Measurements from ENCODE around the gene WNK2.

The WNK2 gene

DNA sequence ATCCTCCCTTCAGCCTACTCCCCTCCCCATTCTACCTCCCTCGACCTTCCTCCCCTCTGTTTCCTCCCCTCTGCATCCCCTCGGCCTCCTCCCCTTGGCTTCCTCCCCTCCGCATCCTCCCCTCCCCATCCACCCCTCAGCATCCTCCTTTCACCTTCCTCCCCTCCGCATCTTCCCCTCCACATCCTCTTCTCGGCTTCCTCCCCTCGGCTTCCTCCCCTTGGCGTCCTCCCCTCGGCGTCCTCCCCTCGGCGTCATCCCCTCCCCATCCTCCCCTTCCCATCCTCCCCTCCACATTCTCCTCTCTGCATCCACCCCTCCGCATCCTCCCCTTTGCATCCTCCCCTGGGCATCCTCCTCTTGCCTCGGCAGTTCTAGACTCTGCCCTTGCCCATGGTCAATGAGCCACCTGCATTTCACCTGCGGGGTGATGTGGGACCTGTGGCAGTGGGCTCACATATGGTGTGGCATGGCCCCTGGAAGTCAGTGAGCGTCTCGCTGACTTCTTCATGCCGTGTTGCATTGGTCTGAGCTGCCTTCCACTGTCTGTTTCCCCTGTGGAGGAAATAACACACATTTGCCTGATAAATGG, 113.0 kb downstream of the WNK2 start:
- no peak for DNase-seq

DNA sequence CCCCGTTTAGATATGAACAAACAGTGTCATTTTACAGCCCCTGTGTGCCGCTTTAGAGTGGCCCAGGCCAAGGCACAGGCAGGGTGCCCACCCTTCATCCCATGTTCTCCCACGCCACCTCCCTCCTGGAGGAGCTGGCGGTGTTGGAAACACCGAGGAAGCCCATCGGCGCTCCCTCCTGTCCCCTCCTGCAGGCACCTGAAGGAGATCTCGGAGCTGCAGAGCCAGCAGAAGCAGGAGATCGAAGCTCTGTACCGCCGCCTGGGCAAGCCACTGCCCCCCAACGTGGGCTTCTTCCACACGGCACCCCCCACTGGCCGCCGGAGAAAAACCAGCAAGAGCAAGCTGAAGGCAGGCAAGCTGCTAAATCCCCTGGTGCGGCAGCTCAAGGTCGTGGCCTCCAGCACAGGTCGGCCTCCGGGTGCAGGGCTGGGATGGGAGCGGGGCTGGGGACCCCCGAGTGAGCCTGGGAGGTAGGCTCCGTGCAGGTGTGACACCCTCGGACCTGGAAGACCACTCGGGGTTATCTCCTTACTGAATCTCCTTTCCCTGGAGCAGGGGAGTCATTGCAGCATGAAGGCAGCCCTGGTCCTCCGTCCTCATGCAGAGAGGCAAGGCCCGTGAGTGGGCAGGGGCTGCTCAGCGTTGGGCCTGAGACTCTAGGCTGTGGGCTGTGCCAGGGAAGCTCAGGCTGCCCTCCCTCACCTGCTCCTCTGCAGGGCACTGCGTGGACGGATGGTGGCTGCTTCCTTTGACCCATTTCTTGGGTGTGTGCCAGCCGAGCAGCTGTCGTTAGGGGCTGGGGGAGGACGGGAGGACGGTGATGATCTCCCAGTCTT, 113.9 kb downstream of the WNK2 start:
- DNase-seq: peak; percentile 38

DNA sequence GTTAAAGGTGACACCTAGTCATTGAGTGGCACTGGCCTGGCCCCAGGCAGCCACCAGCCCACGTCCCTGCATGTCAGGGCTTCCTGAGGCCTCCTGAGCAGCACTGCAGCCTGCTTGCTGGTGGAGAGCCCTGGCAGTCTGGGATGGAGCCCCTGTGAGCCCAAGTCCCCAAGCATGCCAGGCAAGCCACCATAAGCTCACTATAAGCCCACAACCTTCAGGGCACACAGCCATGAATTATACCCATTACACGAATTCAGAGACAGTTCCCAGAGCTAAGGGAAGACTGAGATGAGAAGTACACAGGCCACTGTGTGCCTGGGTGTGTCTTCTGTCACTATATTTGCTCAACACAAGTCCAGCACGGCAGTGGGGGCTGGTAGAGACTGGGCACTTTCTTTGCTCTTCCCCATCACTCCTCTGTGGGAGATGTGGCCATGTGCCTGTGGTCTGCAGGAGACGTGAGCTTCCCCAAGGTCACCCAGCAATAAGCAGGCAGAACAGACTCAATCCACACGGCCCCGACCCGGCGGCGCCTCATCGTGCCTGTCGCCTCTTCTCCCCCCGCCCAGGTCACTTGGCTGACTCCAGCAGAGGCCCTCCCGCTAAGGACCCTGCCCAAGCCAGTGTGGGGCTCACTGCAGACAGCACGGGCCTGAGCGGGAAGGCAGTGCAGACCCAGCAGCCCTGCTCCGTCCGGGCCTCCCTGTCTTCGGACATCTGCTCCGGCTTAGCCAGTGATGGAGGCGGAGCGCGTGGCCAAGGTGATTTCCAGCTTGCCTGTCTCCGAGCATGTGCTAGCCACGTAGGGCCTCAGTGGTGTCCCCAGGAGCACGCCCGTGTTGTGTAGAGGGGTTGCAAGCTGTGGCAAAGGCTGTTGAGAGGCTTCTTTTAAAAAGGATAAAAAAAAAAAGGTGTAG, 114.8 kb downstream of the WNK2 start:
- DNase-seq: no peak

DNA sequence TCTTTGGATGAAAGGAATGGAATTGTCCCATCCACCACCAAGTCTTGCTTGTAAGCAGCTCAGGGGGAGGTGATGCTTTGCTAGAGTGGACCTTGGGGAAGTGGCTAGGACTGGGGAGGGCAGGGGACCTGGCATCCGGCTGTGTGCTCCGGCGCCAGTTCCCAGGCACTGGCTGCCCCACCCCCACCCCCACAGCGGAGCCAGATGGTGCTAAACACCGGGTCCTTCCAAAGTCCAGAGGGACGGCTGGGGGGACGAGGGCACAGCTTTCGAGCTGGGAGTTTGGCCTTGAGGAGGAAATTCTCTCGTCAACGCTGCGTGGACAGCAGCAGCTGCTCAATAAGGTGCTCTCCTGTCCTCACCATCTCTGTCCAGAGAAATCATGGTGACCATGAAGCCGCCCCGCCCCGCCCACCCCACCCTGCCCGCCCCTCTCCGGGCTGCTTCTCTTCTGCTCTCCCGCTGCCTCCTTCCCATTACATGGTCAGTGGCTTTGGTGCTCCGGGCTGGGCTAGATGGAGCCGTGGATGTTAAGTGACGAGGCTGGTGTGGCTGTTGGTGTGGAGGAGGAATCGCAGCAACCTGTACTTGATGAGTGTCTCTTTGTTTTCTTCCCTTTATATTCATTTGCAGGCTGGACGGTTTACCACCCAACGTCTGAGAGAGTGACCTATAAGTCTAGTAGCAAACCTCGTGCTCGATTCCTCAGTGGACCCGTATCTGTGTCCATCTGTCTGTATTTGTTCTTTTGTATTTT, 115.7 kb downstream of the WNK2 start:
- no peak for DNase-seq

DNA sequence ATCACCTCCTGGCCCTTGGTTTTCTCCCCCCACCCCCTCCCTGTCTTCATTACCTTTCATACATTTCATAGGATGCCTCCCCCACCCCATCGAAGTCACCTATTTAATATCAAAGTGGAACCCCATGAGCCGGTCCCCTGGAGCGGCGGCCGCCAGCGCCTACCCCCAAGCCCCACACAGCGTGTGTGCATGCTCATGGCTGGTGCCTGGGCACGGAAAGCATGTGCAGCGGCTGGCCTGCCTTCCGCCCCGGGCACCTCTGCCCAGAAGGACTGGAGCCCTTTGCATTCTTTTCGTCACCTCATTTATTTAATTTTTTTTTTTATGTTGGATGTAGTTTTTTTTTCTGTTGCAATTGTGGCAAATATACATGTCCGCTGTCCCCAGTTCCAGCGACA, 116.2 kb downstream of the WNK2 start:
- no peak for DNase-seq

DNA sequence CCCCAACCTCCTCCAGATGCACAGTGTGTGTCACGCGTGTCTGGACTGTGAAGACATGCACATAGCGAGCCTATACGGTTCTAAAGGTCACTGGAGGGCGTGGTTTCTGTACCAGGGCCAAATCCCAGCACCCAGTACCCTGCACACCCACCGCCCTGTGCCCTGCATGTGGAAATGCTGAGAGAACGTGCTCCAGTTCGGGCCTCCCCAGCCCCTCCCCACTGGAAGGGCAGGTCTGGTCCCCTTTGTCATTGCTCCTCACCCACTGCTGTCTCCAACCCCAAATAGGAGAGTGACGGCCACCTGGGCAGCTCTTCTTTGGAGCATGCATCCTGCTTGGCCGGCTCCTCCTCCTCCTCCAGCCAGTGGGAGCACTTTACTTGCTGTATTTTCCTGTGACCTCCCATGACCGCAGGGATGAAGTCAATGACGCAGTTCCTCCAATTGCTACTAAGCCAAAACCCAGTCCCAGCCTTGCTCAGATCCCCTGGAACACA, 116.7 kb downstream of the WNK2 start:
- no peak for DNase-seq

DNA sequence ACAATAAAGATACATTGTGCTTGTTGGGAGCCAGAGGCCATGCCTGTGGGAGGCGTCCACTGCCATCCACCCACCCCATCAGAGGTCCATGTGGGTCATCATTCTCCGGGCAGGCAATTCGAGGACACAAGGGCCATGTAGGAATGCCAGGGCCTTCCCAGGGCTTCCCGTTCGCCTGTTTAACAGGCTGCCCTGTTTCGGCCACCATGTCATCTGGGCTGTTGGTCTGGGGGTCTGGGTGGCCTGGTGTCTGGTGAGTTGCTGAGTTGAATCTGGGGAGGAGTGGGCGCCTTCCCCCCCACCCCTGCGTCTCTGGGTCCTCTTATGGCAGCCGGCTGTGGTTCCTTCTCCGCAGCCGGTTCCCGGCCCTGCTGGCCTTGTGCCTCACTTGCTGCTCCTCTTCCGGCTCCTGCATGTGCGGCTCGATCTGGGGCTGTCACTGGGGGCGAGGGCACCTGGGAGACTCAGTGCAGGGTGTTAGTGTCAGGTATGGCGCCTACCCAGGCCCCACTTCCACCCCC, 117.4 kb downstream of the WNK2 start:
- DNase-seq: no peak

DNA sequence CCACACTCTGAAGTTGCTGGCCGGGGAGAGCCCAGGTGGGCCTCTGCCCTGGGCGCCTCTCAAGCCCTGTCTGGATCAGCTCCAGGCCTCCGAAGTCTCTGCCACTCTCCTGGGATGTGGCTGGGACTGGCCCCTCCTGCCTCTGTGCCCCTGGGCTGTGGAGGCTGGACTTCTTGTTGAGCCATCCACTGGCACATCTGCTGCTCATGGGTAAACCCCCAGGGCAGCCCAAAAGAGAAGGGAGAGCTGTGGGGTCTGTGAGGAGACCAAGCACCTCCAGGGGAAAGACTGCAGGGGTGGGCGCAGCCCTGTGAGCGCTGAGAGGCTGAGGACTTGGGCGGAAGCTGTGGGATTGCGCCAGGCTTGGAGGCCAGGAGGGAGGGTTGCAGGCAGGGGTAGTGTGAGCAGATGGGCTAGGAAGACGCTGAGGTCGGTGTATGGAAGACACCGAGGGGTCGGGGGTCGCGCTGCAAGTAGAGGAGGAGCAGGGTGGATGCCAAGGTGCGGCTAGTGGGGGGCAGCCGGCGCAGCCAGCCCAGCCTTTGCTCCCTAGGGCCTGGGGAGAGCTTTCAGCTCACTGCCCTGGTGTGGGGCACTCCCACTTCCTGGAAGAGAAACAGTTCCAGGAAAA, 118.1 kb downstream of the WNK2 start:
- peak; percentile 21 for DNase-seq

DNA sequence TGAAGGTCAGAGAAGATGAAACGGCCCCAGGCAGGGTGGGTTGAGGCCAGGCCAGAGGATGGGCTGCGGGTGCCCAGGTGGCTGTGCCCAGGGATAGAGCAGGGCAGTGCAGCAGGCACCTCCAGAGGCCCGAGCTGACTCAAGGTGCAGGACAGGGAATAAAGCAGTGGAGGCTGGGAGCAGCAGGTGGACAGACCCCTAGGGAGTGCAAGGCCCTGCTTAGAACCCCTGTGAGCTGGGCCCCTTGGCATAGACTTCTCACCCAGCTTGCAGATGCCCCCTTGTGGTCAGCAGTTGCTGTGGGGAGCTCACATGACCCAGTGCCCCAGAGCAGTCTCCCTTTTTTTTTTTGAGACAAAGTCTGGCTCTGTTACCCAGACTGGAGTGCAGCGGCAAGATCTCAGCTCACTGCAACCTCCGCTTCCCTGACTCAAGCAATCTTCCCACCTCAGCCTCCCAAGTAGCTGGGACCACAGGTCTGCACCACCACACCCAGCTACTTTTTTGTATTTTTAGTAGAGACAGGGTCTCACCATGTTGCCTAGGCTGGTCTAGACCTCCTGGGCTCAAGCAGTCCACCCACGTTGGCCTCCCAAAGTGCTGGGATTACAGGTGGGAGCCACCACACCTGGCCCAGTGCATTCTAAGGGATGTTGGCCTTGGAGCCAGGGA, 118.8 kb downstream of the WNK2 start:
- DNase-seq: peak; percentile 35

DNA sequence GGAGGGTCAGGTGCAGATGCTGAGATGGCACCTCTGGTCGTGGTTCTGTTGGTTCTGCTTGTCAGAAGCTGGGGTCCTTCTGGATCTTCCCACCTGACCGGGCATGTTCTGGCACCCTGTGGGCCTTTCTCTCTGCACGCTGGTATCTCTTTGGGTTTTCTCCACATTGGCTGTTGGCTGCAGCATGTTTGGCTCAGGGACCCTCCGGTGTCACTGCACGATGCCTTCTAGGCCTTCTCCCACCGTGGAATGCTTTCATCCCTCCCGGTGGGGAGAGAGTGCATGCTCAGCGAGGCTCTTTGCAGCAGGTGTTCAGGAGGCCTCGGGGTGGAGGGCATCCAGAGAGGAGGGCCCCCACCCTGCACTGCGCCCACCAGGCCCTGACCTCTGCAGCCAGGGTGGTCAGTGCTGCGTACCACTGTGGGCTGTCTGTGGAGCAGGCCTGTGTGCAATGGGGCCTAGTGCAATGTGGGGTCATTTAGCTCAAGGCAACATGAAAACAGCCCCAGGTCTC, 119.4 kb downstream of the WNK2 start:
- DNase-seq: no peak

DNA sequence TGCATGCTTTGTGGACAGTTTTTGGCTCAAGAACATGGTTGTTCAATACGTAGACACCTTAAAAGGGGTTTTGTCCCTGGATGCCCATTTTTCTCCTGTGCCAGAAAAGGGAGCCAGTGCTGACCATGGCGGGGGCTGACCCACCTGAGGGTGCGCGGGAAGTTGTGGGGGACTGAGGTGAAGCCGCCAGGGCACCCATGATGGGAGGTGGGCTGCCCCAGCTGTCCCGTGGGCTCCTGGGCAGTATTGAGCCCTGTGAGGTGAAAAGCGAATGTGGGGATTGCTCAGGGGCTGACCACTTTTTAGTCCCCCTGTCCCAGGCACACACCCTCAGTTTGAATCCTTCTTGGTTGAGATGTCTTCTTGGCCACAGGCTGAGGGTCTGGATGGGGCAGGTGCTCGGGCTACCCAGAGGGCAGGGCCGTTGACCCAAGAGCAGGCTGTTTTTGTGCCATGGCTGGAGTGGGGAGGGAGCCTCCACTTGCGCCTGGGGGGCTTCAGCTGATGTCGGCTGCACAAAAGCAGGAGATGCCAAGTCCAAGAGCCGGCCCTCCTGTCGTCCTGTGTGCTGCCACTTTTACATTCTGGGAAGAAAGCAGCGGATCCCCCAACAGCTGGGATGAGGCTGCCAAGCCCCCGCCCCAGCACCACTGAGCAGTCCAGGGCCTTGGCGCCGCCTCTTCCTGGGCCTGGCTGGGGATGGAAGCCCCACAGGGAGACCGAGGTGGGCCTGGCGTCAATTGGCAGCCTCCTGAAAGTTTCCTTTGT, 120.1 kb downstream of the WNK2 start:
- DNase-seq: no peak

DNA sequence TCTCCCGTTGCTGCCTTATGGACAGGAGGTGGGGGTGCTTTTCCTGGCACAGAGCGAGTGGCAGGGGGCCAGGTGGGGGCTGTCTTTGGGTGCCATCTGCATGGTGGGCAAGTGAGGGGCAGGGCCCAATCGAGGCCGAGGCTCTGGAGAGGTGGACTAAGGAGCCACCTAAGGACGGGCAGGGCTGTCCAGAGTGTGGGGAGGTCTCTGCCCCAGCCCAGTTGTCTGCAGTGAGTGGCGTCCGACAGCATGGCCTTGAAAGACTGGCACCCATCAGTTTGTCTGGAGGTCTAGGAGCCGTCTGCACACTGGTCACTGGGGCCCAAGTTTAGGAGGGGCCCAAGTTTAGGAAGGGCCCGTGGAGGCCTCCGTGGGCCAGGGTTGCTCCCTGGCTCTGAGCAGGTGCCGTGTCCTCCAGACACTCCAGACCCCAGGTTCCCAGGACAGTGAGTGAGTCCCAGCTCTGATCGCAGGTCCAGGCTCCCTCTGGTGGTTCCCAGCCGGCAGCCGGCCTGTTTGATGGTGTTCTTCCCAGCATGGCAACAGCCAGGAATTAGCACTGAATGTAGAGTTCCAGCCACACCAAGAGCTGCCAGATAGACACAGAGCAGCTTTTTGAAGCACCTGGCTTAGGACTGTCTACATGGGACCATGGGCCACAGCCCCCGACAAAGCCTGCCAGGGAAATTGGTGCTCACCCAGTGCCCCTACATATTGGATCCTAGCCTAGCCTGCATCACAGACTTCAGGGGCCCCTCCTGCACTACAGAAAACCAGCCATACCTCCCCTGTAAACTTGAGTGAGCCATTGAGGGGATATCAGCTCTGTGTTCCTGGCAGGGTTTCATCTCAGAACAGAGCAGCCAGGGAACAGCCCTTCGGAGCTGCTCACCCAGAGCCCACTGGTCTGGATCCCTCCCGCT, 120.9 kb downstream of the WNK2 start:
- DNase-seq: peak; percentile 86

DNA sequence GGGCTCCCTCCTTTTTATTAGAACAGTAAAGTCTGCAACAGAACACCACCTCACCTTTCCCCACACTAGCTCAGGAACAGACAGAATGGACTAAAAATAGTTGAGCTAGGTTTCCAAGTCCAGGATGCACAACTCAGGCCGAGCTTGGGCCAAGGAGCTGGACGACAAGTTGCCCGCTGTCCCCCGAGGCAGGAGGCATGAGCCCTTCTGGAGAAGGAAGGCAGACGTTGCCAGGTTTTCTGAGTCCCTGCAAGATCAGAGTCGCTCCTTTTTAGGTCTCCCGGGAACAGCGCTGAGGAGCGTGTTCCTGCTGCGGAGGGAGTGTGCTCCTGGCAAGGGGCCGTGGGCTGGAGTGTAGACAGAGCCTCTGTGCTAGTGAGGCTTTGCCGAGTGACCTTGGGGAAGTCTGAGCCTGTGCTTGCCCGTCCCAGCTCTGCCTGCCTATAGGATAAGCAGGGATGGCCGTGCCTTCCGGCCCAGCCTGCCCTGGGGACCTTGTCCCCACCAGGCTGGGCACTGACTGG, 121.6 kb downstream of the WNK2 start:
- DNase-seq: no peak

DNA sequence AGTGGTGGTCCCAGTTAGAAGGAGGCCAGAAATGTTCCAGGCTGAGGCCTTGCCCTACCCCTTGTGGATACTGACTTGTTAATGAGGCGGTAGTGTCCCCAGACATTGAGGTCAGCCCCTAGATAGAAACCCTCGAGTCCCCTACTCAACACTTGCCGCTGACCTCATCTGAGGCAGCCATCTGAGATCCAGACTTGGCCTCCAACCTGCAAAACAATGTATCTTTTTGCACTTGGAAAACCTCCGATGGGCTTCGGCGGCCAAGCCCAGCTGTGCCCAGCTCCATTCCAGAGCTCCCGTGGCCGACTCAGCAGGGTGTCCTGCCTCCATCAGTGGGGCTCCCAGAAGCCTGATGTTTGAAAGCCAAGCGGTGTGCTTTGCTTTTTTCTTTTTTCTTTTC, 122.1 kb downstream of the WNK2 start:
- DNase-seq: no peak

DNA sequence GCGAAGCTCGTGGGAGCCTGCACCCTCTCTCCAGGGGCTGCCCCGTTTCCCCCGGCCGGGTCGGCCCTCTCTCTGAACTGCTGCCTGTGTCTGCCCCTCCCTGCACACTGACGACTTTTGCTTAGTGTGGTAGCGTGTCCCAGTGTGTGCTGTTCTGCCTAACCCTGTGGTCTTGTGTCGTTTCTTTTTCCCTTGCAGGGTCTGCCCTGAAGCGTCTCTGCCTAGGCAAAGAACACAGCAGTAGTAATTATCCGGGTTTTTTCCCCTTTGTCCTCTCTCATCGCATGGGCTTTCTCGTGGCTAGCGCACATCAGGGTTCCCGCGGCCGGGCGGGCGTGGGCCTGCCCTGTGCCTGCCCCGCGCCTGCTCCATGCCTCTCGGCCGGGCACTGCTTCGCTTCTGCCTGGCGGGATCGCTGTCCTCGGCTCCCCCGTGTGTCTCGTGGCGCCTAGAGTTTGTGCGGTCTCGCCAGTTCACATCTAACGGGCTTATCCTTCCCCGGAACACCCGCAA, 122.7 kb downstream of the WNK2 start:
- DNase-seq: no peak

DNA sequence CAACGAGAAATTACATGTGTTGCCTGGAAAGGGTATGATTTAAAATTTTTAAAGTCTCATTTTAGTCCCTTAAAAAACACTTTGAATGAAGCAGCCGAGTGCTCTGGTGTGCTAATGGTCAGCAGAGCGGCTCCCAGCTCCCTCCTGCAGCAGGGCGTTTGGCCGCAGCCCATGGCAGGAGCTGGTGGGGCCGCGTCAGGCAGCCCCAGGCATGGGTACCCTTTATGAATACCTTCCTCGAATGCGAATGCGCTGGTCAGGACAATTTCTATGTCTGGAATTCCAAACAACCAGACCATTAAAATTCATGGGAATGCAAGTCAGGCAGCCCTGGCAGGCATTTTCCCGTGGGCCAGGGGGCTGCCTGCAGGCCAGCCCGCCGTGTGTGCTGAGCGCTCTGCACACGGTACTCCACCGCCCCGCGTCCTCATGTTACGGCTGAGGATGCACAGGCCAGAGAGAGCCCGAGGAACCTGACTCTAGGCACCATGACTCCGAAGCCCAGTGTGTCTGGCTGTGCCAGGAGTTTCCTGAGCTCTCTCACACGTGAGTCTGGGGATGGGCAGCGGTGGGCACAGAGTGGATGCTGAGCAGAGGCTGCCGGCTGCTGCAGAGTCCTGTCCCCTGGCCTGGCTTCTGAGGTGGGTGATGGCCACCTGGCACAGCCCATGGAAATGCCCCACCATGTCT, 123.7 kb downstream of the WNK2 start:
- DNase-seq: no peak

DNA sequence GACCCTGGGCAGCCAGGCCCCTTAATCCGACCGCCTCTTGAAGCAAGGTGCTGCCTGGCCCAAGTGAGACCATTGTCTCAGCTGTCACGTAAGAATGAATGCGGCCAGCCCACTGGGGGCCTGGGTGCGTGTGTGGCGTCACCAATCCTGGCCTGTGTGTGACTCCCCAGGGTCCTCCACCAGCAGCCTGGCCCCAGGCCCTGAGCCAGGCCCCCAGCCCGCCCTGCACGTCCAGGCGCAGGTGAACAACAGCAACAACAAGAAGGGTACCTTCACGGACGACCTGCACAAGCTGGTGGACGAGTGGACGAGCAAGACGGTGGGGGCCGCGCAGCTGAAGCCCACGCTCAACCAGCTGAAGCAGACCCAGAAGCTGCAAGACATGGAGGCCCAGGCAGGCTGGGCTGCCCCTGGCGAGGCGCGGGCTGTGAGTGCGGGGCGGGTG, 124.2 kb downstream of the WNK2 start:
- DNase-seq: no peak

DNA sequence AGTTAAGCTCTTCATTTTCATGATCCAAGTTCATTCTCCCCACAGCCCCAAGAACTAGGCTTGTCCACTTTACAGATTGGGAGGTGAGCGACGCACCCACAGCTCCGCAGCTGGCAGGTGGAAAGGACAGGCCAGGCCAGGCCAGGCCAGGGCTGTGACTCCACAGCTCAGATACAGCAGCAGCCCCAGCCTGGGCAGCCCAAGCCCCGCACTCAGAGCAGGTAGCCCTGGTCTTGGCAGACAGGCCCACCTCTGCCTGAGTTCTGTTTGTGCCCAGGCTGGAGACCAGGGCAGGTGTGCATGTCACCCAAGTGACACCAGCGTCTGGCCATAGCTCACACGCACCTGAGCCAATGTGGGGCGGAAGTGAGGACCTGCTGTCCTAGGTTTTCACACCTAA, 124.7 kb downstream of the WNK2 start:
- no peak for DNase-seq
